Adrenal gland (tissue), 12 donors: ENCODE measurements around the gene IL1RL1. TPM values are rescaled to one million over a fixed set of nuclear protein-coding genes. Genes with fewer than 3 reads are reported as not detected.
A peak's percentile ranks its signal among the peaks of the same experiment; 100 is the strongest.

Experiments used
- DNase-seq, 7 donors: peaks; one replicate each; pipeline ENCODE4 v3.0.0-alpha.2; 2019 to 2020
- H3K27ac ChIP-seq, 5 donors: fragments of 200-600 bp; sonication (generic) in 4 of 5; 1 replicate in 3 of 5; 2 replicates in 2 of 5; pipeline versions ENCODE4 v1.5.1 to v1.8.0; 2016 to 2020; ENCODE audit warnings: mild to moderate bottlenecking in 1 of 5
- H3K27me3 ChIP-seq: fragments of 200-600 bp; 2 replicates; pipeline ENCODE4 v1.8.0; 2021
- H3K36me3 ChIP-seq, 2 donors: fragments of 200-600 bp; replicated peaks in 1 of 2; 1 replicate in 1 of 2; 2 replicates in 1 of 2; pipeline versions ENCODE4 v1.5.1 to v1.8.0; 2018 to 2022
- H3K4me1 ChIP-seq, 2 donors: fragments of 200-600 bp; replicated peaks in 1 of 2; 1 replicate in 1 of 2; 2 replicates in 1 of 2; pipeline versions ENCODE4 v1.5.1 to v1.8.0; 2018 to 2021
- H3K4me3 ChIP-seq, 4 donors: fragments of 200-600 bp; sonication (generic) in 3 of 4; one replicate each; pipeline ENCODE4 v1.5.1; 2016 to 2018
- H3K9me3 ChIP-seq, 3 donors: fragments of 200-600 bp; sonication (generic) in 1 of 3; replicated peaks in 1 of 3; 1 replicate in 2 of 3; 2 replicates in 1 of 3; pipeline versions ENCODE4 v1.5.1 to v1.8.0; 2016 to 2021
- POLR2A ChIP-seq, 2 donors: fragments of 450-650 bp; IDR thresholded peaks; one replicate each; pipeline ENCODE4 v1.6.1; 2017; ENCODE audit warnings: antibody characterized with exemption in 2 of 2, mild to moderate bottlenecking in 2 of 2, moderate library complexity in 1 of 2
- WGBS, 4 donors: extraction: QIAGEN DNeasy Blood & Tissue Kit in 2 of 4; methylation state at CpG; one replicate each; pipeline versions ENCODE4 v1.1.5 to v1.1.7; 2013 to 2017; 5-methylcytosine and 5-hydroxymethylcytosine counted together
- intact Hi-C, 2 donors: fragments of 100-400 bp; cut with DNase I; formaldehyde crosslinking; loops; one replicate each; pipeline versions ENCODE4 v1.14.1 to v1.15.0; 2022 to 2023
- polyA plus RNA-seq, 3 donors: library from polyadenylated mRNA; stranded (reverse); fragments of 200-250 nt in 2 of 3; fragments of 350-450 nt in 1 of 3; fragmentation: Illumina TruSeq in 1 of 3; extraction: RNeasy Lipid Tissue Mini Kit (QIAGEN cat#74804) in 1 of 3; gene quantifications; one replicate each; pipeline ENCODE4 v1.2.3, GENCODE V29; 2013 to 2014
- total RNA-seq, 9 donors: library from RNA; depleted of rRNA in 4 of 9; stranded (reverse); fragments of >200 nt in 4 of 9; fragments of 120-200 nt in 1 of 9; fragmentation: NEBNext Ultra II Directional in 1 of 9; extraction: Animal tissue kit (Norgen Biotek cat#: 25700) in 1 of 9; gene quantifications; one replicate each; pipeline versions ENCODE4 v1.1.0 to v1.2.4, GENCODE V29; 2013 to 2023
- TF ChIP-seq, protein P1 (sequence below), 6 experiments: fragments of 450-650 bp in 4 of 6; fragments of 200-600 bp in 2 of 6; sonication (generic) in 1 of 6; IDR thresholded peaks; 1 replicate in 5 of 6; 2 replicates in 1 of 6; pipeline versions ENCODE4 v1.5.1 to v1.8.0; 2016 to 2021; ENCODE audit warnings: antibody characterized with exemption in 6 of 6, mild to moderate bottlenecking in 2 of 6, moderate library complexity in 1 of 6
- donor health status: healthy with polysubstance abuse.
- donor health status: Bipolar disorder and iron deficiency.
- donor health status: DM: yes; HTN: yes; CAD: no.
- donor health status: DM: no; HTN: no; CAD: no.
- donor health status: DM: no; HTN: no; CAD: no.
- donor health status: DM: yes; HTN: yes; CAD: no.

Gene IL1RL1
- total and polyA plus RNA-seq, 12 donors, result 2.1 to 74.8 (median 23.4) TPM

DNA sequence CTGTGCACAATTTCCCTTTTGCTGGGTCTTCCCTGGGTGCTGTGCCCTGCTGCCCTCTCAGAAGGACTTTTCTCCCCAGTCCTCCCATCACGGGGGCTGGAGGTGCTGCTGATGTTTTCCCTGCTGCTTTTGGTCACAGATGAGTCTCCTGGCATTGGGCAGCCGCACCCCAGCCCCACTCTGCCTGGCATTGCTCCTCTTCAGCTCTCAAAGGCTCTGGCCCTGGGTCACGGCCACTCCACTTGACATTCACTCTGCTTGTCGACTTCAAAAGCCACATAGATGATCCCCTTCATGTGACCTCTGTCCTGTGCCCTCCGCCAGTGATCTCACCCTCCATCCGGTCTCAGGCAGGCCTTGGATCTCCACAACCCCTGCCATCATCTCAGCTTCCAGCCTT, 43.6 kb upstream of the IL1RL1 start:
- Histone ChIP-seq H3K36me3 (no peaks in the 10 kb centered on the region), H3K27ac (peak overlapping the region in 2 of 5 donors; percentile 48 to 73), H3K4me3 (no peak overlapping the region), H3K27me3 (no peaks in the 10 kb centered on the region), H3K9me3 (no peaks in the 10 kb centered on the region), H3K4me1 (peaks cover 0 to 6% of the 10 kb centered on the region in 2 donors)
- no peak for TF ChIP-seq POLR2A (IDR thresholded peaks at IDR 0.05)
- TF ChIP-seq, protein P1, sequence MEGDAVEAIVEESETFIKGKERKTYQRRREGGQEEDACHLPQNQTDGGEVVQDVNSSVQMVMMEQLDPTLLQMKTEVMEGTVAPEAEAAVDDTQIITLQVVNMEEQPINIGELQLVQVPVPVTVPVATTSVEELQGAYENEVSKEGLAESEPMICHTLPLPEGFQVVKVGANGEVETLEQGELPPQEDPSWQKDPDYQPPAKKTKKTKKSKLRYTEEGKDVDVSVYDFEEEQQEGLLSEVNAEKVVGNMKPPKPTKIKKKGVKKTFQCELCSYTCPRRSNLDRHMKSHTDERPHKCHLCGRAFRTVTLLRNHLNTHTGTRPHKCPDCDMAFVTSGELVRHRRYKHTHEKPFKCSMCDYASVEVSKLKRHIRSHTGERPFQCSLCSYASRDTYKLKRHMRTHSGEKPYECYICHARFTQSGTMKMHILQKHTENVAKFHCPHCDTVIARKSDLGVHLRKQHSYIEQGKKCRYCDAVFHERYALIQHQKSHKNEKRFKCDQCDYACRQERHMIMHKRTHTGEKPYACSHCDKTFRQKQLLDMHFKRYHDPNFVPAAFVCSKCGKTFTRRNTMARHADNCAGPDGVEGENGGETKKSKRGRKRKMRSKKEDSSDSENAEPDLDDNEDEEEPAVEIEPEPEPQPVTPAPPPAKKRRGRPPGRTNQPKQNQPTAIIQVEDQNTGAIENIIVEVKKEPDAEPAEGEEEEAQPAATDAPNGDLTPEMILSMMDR (IDR thresholded peaks at IDR 0.05), result no peak
- no peak for DNase-seq
- WGBS, 4 donors, result 75 to 84% (median 76%) methylated on average over 6 of the region's 6 CpGs
- intact Hi-C loops, result no loop called here

DNA sequence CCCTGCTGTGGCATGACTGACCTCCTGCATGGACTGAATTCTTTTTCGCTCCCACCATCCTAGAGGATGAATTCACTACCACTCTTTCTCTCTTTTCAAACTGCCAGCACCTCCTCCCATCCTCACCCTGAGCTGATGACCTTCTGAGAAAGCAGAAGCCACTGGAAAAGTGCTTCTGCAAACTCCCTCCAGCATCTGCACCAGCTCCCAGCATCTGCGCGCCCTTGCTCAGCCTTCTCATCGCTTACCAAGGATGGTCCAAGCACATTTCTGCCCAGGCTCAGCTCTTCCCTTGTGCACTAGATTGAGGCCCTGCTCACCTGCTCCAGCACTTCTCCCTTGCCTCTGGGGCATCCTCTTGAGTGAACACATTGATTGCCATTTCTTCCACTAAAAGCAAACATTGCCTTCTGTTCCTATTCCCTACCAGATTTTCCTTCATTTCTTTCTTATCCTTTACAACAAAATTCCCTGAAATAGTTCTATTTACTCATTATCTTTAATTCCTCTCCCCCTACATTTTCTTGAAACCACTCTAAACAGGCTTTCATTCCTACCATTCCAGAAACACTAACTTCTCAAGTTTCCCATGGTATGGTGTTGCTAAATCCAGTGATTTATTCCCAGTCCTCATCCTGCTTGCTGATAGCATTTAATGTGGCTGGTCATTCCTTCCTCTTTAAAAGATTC, 42.7 kb upstream of the IL1RL1 start:
- Histone ChIP-seq H3K4me3 (no peak overlapping the region), H3K27ac (peak overlapping the region in 3 of 5 donors; percentile 33 to 73 (median 60)), H3K36me3 (no peaks in the 10 kb centered on the region), H3K9me3 (no peaks in the 10 kb centered on the region), H3K4me1 (peaks cover 0 to 6% of the 10 kb centered on the region in 2 donors), H3K27me3 (no peaks in the 10 kb centered on the region)
- WGBS, 4 donors, result 82 to 85% (median 85%) methylated on average over 4 of the region's 4 CpGs
- no peak for TF ChIP-seq POLR2A (IDR thresholded peaks at IDR 0.05)
- TF ChIP-seq, protein P1 (IDR thresholded peaks at IDR 0.05), result no peak
- DNase-seq, result no peak
- intact Hi-C loops, result no loop called here

DNA sequence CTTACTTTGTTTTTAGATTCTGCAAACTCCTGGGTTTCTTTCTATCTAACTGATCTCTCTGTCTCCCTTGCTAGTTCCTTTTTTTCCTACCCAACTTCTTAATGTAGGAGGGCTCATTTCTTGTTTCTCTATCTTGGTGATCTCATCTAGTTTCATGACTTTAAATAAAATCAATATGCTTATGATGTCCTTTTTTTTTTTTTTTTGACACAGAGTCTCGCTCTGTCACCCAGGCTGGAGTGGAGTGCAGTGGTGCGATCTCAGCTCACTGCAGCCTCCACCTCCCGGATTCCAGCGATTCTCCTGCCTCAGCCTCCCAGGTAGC, 42.2 kb upstream of the IL1RL1 start:
- TF ChIP-seq, protein P1 (IDR thresholded peaks at IDR 0.05), result no peak
- no peak for TF ChIP-seq POLR2A (IDR thresholded peaks at IDR 0.05)
- intact Hi-C loops, result no loop called here
- 58 to 82% (median 78%) methylated on average over 4 of the region's 4 CpGs for WGBS, 4 donors

DNA sequence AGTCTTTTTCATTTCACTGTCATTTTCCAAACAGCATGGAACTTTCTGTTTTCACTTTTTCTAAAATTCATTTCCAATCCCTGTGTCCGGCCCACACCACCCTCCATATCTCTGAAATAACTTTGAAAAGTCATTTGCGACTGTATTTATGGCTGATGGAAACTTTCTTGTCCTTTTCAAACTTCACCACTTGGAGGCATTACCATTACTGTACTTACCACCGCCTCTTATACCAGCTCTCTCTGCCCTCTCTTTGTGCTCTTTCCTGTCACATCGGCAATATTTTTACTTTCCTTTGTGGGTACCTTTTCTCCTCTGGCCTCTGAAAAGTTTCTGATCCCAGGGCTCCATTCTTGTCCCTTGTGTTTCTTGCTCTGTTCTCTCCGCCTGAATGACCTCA, 39.5 kb upstream of the IL1RL1 start:
- no peaks in the 10 kb centered on the region for H3K9me3 ChIP-seq
- no peaks in the 10 kb centered on the region for H3K36me3 ChIP-seq

More for the DNA sequence above, 42.2 kb upstream of the IL1RL1 start:
- DNase-seq, result no peak
- peaks cover 0 to 6% of the 10 kb centered on the region in 2 donors for H3K4me1 ChIP-seq
- H3K36me3 ChIP-seq, result no peaks in the 10 kb centered on the region
- peak overlapping the region in 4 of 5 donors; percentile 32 to 77 (median 55) for H3K27ac ChIP-seq
- no peaks in the 10 kb centered on the region for H3K27me3 ChIP-seq
- no peaks in the 10 kb centered on the region for H3K9me3 ChIP-seq
- H3K4me3 ChIP-seq, result no peak overlapping the region

More for the DNA sequence above, 39.5 kb upstream of the IL1RL1 start:
- no peak for DNase-seq
- no peaks in the 10 kb centered on the region for H3K27me3 ChIP-seq
- intact Hi-C loops, result no loop called here
- no peak for TF ChIP-seq POLR2A (IDR thresholded peaks at IDR 0.05)
- TF ChIP-seq, protein P1 (IDR thresholded peaks at IDR 0.05), result no peak
- peaks cover 0 to 6% of the 10 kb centered on the region in 2 donors for H3K4me1 ChIP-seq
- 63 to 67% (median 67%) methylated on average over 5 of the region's 5 CpGs for WGBS, 4 donors
- H3K27ac ChIP-seq, result no peak overlapping the region
- H3K4me3 ChIP-seq, result no peak overlapping the region
